Measurements from ENCODE around the gene PRKCZ. TPM values are rescaled to one million over a fixed set of nuclear protein-coding genes. Genes with fewer than 3 reads are reported as not detected.

The PRKCZ gene
- total RNA-seq, 3 donors from 2014 or later (not counting 1 experiment from before 2014, with no cell fraction given): 25.1 to 37.1 (median 30.5) TPM

- peak in 1 of 2 donors; percentile 22 for DNase-seq
- WGBS (ENCODE audit: insufficient coverage): 81% methylated on average over 34 of the region's 34 CpGs
- Mint-ChIP-seq H3K4me1 (peaks cover 6 to 16% of the 10 kb centered on the region in 2 donors), H3K4me3 (no peak overlapping the region), H3K27me3 (ENCODE audit: low read depth in 2 of 2) (no peaks in the 10 kb centered on the region), H3K36me3 (no peaks in the 10 kb centered on the region), H3K9me3 (no peaks in the 10 kb centered on the region), H3K27ac (peak overlapping the region in 1 of 2 donors; percentile 65)
- Histone ChIP-seq H3K4me3 (ENCODE audit: low read length) (no peak overlapping the region), H3K9me3 (ENCODE audit: control insufficient read depth, insufficient read depth, low read length) (no peaks in the 10 kb centered on the region), H3K27me3 (ENCODE audit: control insufficient read depth, insufficient read depth, low read length) (no peaks in the 10 kb centered on the region), H3K36me3 (ENCODE audit: control insufficient read depth, insufficient read depth, low read length) (peaks cover 15% of the 10 kb centered on the region), H3K27ac (ENCODE audit: low read length) (no peak overlapping the region), H3K4me1 (ENCODE audit: control insufficient read depth, insufficient read depth, low read length) (peaks cover 11% of the 10 kb centered on the region)
- ATAC-seq: peak; percentile 39 to 75 (median 57)
- TF ChIP-seq CTCF (IDR thresholded peaks at IDR 0.05): no peak
- intact Hi-C loops (cut with micrococcal nuclease): no loop called here
Measured at GRCh38 chr1:2160451-2161300, 110.5 kb downstream of the PRKCZ start.

- DNase-seq (peak in 1 of 2 donors; percentile 42), ATAC-seq (no peak)
- no peaks in the 10 kb centered on the region for H3K27me3 Mint-ChIP-seq (ENCODE audit: low read depth in 2 of 2)
- no peak overlapping the region for H3K27ac Mint-ChIP-seq
- peaks cover 6 to 16% of the 10 kb centered on the region in 2 donors for H3K4me1 Mint-ChIP-seq
- 95% methylated on average over 7 of the region's 7 CpGs for WGBS (ENCODE audit: insufficient coverage)
- Histone ChIP-seq H3K4me1 (ENCODE audit: control insufficient read depth, insufficient read depth, low read length) (peaks cover 11% of the 10 kb centered on the region), H3K9me3 (ENCODE audit: control insufficient read depth, insufficient read depth, low read length) (no peaks in the 10 kb centered on the region), H3K36me3 (ENCODE audit: control insufficient read depth, insufficient read depth, low read length) (peaks cover 3% of the 10 kb centered on the region), H3K27ac (ENCODE audit: low read length) (no peak overlapping the region), H3K4me3 (ENCODE audit: low read length) (no peak overlapping the region), H3K27me3 (ENCODE audit: control insufficient read depth, insufficient read depth, low read length) (no peaks in the 10 kb centered on the region)
- intact Hi-C loops (cut with micrococcal nuclease): no loop called here
- no peaks in the 10 kb centered on the region for H3K9me3 Mint-ChIP-seq
- TF ChIP-seq CTCF (IDR thresholded peaks at IDR 0.05): no peak
- no peak overlapping the region for H3K4me3 Mint-ChIP-seq
- H3K36me3 Mint-ChIP-seq: no peaks in the 10 kb centered on the region
Measured at GRCh38 chr1:2163205-2163604, 113.0 kb downstream of the PRKCZ start.

GRCh38 chr1:2165646-2166045 is 115.4 kb downstream of the PRKCZ start:
- H3K27me3 ChIP-seq (ENCODE audit: control insufficient read depth, insufficient read depth, low read length): no peaks in the 10 kb centered on the region
- no peak overlapping the region for H3K4me3 ChIP-seq (ENCODE audit: low read length)
- H3K36me3 ChIP-seq (ENCODE audit: control insufficient read depth, insufficient read depth, low read length): peaks cover 3% of the 10 kb centered on the region
- DNase-seq (no peak), ATAC-seq (no peak)
- Mint-ChIP-seq H3K4me1 (peaks cover 0 to 7% of the 10 kb centered on the region in 2 donors), H3K36me3 (no peaks in the 10 kb centered on the region), H3K27ac (no peak overlapping the region), H3K4me3 (no peak overlapping the region), H3K27me3 (ENCODE audit: low read depth in 2 of 2) (no peaks in the 10 kb centered on the region), H3K9me3 (no peaks in the 10 kb centered on the region)
- no peaks in the 10 kb centered on the region for H3K9me3 ChIP-seq (ENCODE audit: control insufficient read depth, insufficient read depth, low read length)
- peaks cover 6% of the 10 kb centered on the region for H3K4me1 ChIP-seq (ENCODE audit: control insufficient read depth, insufficient read depth, low read length)
- intact Hi-C loops (cut with micrococcal nuclease): no loop called here
- 95% methylated on average over 19 of the region's 19 CpGs for WGBS (ENCODE audit: insufficient coverage)
- no peak for TF ChIP-seq CTCF (IDR thresholded peaks at IDR 0.05)
- H3K27ac ChIP-seq (ENCODE audit: low read length): no peak overlapping the region
